GM19043 (cell line): Measurements from ENCODE around the gene BNIP5.

Source experiments
- ATAC-seq: cut with Tn5 transposase; IDR thresholded peaks from one replicate; pipeline ENCODE4 v1.9.1; 2021; ENCODE audit warnings: low read depth; ENCODE audit not compliant: unreplicated experiment

BNIP5 gene

DNA sequence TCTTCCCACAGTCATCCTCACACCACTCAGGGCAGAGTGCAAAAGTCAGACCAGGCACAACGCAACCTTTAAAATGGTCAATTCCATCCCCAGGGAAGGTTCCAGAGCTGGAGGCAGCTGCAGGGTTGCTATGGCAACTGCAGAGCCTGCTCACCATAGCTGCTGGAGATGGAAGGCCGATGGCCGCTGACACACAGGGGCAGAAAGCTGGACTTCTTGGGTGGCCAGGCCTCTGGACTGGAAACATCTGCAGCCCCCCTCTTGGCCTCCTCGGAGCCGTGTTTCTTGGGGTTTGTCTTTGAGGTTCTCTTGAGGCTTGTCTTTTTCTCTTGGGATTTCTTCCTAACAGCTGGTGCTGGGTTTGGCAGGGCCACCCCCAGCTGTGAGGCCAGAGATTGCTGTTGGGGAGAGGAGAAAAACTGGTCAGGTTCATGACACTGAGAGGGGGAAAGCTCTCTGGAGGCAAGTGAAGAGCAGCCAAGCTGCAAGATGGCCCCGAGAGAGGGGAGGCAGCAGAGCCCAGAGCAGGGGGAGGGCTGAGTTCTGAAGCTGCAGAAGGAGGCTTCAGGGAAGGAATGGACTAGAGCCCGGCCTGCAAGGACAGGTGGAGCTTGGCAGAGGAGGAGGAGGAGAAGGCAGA, 10.2 kb downstream of the BNIP5 start:
- no peak for ATAC-seq

DNA sequence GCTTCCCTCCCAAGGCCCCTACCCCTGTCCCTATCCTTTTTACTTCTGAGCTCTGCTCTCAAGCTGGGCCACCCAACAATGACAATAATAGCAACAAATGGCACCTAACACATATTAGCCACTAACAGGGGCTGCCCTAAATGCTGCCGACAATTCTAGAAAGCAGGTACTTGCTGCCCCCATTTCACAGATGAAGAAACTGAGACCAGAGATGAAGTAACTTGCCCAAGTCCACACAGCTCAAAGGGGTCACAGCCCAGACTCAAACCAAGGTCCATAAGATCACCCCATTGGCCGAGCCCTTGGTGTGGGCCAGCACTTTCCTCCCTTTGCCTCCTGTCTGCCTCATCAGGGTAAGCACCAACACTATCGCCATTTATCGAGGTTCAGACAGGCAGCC, 12.0 kb downstream of the BNIP5 start:
- no peak for ATAC-seq

DNA sequence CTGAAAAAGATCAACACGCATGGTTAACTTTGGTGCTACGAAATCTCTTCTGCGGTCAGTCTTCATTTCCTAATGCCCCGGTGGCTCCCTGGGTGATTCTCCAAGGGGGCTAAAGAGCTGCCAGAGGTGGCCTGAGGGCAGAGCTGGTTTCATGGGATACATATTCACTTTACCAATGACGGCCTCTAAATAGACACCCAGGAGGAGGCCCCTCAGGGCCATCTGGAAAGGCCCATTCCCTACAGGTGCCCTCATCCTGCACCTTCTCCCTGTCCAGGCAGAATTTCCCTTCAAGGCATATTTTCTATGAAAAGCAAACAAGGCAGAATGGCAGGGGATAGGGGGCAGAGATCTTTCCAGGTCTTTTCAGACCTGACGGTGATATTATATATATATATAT, 12.5 kb downstream of the BNIP5 start:
- ATAC-seq: no peak

GRCh38 chr6:36323062-36323461, 13.6 kb downstream of the BNIP5 start:
- ATAC-seq: no peak

GRCh38 chr6:36322591-36322990, 14.1 kb downstream of the BNIP5 start:
- no peak for ATAC-seq

- ATAC-seq: no peak
Observed at GRCh38 chr6:36320475-36320874, 16.2 kb downstream of the BNIP5 start.

GRCh38 chr6:36319821-36320220, 16.9 kb downstream of the BNIP5 start:
- ATAC-seq: no peak

GRCh38 chr6:36319436-36319762, 17.3 kb downstream of the BNIP5 start:
- no peak for ATAC-seq

DNA sequence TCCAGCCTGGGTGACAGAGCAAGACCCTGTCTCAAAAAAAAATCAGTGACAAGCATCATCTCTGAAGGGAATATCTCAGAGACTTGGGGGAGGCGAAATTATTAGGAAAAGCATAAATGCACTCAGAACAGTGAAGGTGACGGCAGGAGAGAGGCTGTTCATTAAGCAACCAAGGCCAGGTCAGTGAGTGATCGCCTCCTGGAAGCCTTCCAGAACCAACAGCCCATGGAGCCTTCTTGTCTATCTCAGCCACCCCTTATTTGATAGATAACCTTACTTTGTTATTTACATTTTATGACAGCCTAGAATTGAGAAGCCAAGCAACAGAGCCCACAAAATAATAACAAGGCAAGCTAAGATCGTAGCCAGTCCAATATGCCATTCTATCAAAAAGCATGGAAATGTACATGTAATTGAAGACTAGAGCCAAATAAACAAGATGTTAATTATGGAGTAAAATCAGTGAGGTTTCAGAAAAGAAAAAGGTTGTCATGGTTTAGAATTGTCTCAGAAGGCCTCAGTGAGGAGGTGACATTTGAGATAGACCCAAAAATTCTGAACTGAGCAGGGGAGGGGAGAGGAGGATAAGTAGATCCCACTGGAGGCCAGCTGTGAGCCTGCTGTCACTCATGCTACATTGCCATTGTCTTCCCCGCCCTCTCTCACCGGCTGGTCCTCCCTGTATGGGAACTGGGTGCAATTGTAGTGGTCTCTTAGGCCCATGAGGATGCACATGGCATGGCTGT, 17.8 kb downstream of the BNIP5 start:
- ATAC-seq: no peak

DNA sequence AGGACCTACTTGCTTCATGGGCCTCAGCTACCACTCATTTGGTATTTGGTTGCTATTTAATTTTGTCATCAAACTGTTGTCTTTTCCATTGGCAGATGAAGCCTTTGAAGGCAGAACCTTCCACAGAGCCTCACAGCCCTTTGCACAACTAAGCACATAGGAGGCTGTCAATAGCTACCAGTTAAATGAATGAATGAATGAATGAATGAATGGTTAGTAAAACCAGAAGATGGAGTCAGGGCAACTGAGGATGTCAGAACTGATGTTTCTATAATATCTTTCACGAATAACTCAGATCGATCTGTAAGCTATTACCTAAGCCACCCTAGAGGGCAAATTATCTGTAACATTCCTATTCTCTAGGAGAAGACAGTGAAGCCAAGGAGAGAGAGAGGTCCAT, 19.1 kb downstream of the BNIP5 start:
- no peak for ATAC-seq

GRCh38 chr6:36315921-36316320, 20.8 kb downstream of the BNIP5 start:
- no peak for ATAC-seq

DNA sequence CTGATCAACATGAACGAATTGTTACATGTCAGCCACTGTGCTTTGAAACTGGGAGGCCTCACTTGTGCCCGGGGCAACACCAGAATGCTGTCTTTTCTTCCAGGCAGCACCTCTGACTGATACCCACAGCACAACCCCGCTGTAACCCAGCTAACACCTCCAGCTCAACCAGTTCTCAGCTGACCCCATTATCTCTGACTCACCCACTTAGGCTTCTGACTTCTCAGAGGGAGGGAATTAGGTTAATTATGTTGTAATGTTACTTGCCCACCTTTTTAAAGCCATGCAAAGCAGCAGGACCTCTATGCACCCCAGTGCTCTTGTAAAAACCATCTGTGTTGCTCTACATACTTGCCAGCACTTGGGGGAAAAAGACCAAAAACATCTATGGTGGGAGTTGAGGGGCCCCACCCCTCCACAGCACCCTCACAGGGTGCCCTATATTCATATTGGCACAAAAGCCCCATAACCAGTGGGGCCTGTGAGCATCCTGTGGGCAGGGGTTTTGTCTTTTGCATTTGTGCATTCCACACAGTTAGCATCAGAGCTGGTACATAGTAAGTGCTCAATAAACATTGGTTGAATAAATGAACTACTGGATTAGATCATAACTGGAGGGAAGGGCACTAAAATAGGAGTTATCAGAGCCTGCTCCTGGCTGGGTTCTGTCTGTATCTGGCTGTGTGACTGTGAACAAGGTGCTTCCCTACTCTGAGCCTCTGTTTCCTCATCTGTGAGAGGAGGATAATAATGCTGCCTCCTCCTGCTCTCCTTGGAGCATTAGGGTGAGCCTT, 22.3 kb downstream of the BNIP5 start:
- ATAC-seq: no peak

GRCh38 chr6:36313649-36313936, 23.1 kb downstream of the BNIP5 start:
- ATAC-seq: no peak

DNA sequence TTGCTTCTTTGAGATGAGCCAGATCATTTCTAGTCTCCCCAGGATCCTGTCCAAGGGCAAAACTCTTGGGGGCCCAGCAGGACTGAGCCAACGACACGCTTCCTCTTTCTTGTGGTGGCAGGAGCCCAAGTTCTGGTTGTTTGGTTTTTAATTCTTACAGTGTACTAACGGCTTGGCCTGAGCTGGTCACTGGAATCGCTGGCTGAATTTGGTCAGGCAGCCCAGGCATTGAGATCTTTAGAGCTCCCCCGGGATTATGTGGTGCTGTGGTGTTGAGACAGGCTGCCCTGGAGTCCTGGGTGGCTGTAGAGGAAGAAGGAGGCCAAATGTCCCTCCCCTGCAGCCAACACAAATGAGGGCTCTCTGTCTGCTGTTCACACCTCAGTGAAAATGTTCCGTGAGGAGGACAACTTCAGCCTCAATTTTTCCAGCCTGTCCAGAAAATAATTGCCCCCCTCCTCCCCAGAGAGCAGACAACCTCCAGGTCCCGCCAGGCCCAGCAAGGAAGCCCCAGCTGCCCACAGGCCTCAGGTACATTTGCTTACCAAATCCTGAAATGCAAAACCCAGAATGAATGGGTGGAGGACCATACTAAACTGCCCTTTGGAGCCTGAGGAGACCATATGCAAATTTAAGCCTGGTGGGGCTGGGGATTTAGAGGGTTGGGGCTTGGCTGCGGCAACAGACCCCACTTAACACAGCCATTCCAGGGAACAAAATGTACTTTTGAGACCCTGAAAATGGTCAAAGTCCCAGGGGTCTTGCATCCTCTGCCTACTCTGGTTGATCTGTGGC, 23.6 kb downstream of the BNIP5 start:
- ATAC-seq: no peak

- no peak for ATAC-seq
Observed at GRCh38 chr6:36309900-36310299, 26.8 kb downstream of the BNIP5 start.

GRCh38 chr6:36309203-36309602, 27.5 kb downstream of the BNIP5 start:
- ATAC-seq: no peak

- no peak for ATAC-seq
Observed at GRCh38 chr6:36308514-36308913, 28.2 kb downstream of the BNIP5 start.

DNA sequence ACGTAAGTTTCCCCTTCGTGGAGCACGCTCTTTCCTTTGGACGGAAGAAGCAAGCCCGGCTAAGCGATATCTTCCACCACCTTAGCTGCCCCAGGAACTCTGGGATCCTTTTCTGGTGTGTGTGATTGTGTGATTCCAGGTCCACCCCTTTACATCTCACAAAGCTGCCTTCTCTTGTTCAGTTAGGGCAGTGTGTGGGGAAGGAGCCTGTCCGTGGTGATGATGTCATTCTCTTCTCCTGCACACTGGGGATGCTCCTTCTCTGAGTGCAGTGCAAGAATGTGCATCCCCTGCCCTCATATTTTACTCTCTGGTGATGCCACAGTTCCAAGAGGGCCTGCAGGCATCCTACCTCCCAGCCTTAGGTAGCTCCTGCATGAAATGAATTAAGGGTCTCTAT, 30.3 kb downstream of the BNIP5 start:
- ATAC-seq: no peak

DNA sequence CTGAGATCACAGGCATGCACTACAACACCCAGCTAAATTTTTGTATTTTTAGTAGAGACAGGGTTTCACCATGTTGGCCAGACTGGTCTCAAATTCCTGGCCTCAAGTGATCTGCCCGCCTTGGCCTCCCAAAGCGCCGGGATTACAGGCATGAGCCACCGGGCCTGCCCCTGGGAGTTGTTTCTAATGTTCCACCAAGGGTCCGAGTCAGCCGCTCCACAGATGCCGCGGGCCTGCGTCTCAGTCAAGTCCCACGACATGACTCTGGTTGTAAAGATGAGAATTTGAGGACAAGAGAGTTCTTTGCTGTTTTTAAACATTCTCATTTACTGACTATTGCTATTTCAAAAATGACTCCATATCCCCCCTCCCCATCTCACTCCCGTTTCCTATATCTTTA, 30.8 kb downstream of the BNIP5 start:
- no peak for ATAC-seq

GRCh38 chr6:36302227-36302976, 34.3 kb downstream of the BNIP5 start:
- ATAC-seq: no peak

DNA sequence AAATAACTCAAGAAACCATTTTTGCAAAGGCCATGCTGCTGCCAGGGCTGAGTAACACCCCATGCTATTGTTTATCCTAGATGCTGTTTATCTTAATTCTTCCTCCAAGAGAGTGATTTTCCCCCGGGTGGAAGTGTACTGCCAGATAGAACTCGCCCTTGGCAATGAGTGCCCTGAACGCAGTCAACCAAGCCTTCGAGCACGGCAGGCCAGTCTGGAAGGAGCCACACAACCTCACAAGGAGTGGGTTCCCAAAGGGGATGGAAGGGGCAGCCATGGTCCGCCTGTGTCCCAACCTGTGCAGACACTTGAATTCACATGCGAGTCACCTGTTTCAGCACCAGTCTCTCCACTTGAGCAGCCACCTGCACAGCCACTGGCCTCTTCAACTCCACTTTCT, 34.9 kb downstream of the BNIP5 start:
- ATAC-seq: no peak
